Sigmoid colon (tissue), 7 donors: Measurements from ENCODE around the gene SRXN1. TPM values are rescaled to one million over a fixed set of nuclear protein-coding genes. Genes with fewer than 3 reads are reported as not detected.

Source experiments
- DNase-seq: peaks from one replicate; pipeline ENCODE4 v3.0.0-alpha.2; 2019
- H3K27ac ChIP-seq, 4 donors: fragments of 200-600 bp; sonication (generic); one replicate each; pipeline ENCODE4 v1.5.1; 2016 to 2019; ENCODE audit warnings: mild to moderate bottlenecking in 1 of 4
- H3K27me3 ChIP-seq, 3 donors: fragments of 200-600 bp; sonication (generic); one replicate each; pipeline ENCODE4 v1.5.1; 2019; ENCODE audit warnings: mild to moderate bottlenecking in 1 of 3
- H3K36me3 ChIP-seq, 4 donors: fragments of 200-600 bp; sonication (generic); one replicate each; pipeline ENCODE4 v1.5.1; 2016 to 2019
- H3K4me1 ChIP-seq, 4 donors: fragments of 200-600 bp; sonication (generic); one replicate each; pipeline ENCODE4 v1.5.1; 2017 to 2019
- H3K4me3 ChIP-seq, 4 donors: fragments of 200-600 bp; sonication (generic); one replicate each; pipeline ENCODE4 v1.5.1; 2017 to 2019; ENCODE audit warnings: mild to moderate bottlenecking in 2 of 4, moderate library complexity in 1 of 4
- H3K9me3 ChIP-seq, 4 donors: fragments of 200-600 bp in 3 of 4; sonication (generic) in 3 of 4; one replicate each; pipeline versions ENCODE4 v1.5.1 to v1.6.1; 2013 to 2019
- CTCF ChIP-seq, 4 experiments: fragments of 450-650 bp in 3 of 4; fragments of 200-600 bp in 1 of 4; IDR thresholded peaks; one replicate each; pipeline ENCODE4 v1.5.1; 2016 to 2019; ENCODE audit warnings: antibody characterized with exemption in 4 of 4, mild to moderate bottlenecking in 3 of 4, moderate library complexity in 2 of 4
- EP300 ChIP-seq, 4 donors: sonication (generic); formaldehyde crosslinking; IDR thresholded peaks; one replicate each; pipeline ENCODE4 v1.6.1; 2017; ENCODE audit warnings: antibody characterized with exemption in 4 of 4
- POLR2A ChIP-seq, 2 donors: fragments of 450-650 bp; IDR thresholded peaks; one replicate each; pipeline ENCODE4 v1.6.1; 2016; ENCODE audit warnings: antibody characterized with exemption in 2 of 2, mild to moderate bottlenecking in 2 of 2, moderate library complexity in 2 of 2
- POLR2AphosphoS5 ChIP-seq, 4 donors: sonication (generic); formaldehyde crosslinking; IDR thresholded peaks; one replicate each; pipeline ENCODE4 v1.6.1; 2017; ENCODE audit warnings: antibody characterized with exemption in 4 of 4
- WGBS, 2 donors: extraction: QIAGEN DNeasy Blood & Tissue Kit; methylation state at CpG; one replicate each; pipeline ENCODE4 v1.1.7; 2013; 5-methylcytosine and 5-hydroxymethylcytosine counted together
- intact Hi-C: fragments of 100-400 bp; cut with DNase I; formaldehyde crosslinking; loops from one replicate; pipeline ENCODE4 v1.15.1; 2023
- polyA plus RNA-seq, 3 donors: library from polyadenylated mRNA; stranded (reverse); fragments of 200-250 nt; gene quantifications; one replicate each; pipeline ENCODE4 v1.2.3, GENCODE V29; 2013
- total RNA-seq, 4 donors: library from RNA; depleted of rRNA; stranded (reverse); fragments of >200 nt; gene quantifications; one replicate each; pipeline ENCODE4 v1.1.0, GENCODE V29; 2016
- donor health status: healthy with polysubstance abuse.
- donor health status: Bipolar disorder and iron deficiency.
- donor health status: healthy.

Gene SRXN1
- total RNA-seq (10 to 100 TPM; 16.8 to 32.4 (median 27.1) TPM), polyA plus RNA-seq (10 to 100 TPM; 21.0 to 35.6 (median 27.5) TPM)

GRCh38 chr20:653110-653589 is at the start of gene SRXN1:
TSS of gene SRXN1 (minus strand) at chr20:653200. CDS start at chr20:653185, 15 bp downstream.
- TF ChIP-seq CTCF (IDR thresholded peaks at IDR 0.05) = peak in 1 of 4 experiments; percentile 30
- TF ChIP-seq POLR2AphosphoS5 (IDR thresholded peaks at IDR 0.05) = peak in 3 of 4 donors; percentile 28 to 78 (median 72)
- no peak for TF ChIP-seq EP300 (IDR thresholded peaks at IDR 0.05)
- TF ChIP-seq POLR2A (IDR thresholded peaks at IDR 0.05) = no peak
- intact Hi-C loops = loop anchor here (2.0 to 5.0 kb wide), 3 partner anchors 111 to 301 kb away; partner anchors contain the start of gene CSNK2A1
- Histone ChIP-seq H3K9me3 (no peaks in the 10 kb centered on the region), H3K27me3 (no peaks in the 10 kb centered on the region), H3K4me1 (peaks cover 0 to 22% (median 19%) of the 10 kb centered on the region in 4 donors), H3K27ac (peak within 1 kb of the TSS; percentile 84 to 90 (median 87)), H3K4me3 (peak within 1 kb of the TSS; percentile 68 to 86 (median 76)), H3K36me3 (peaks cover 5 to 26% (median 16%) of the 10 kb centered on the region in 4 donors)
- DNase-seq = peak; percentile 94
- WGBS, 2 donors = 1% methylated on average over 74 of the region's 74 CpGs

- Histone ChIP-seq H3K4me1 (no peaks in the 10 kb centered on the region), H3K27me3 (peaks cover 3 to 50% (median 9%) of the 10 kb centered on the region in 3 donors), H3K27ac (no peak overlapping the region), H3K9me3 (no peaks in the 10 kb centered on the region), H3K4me3 (no peak overlapping the region), H3K36me3 (no peaks in the 10 kb centered on the region)
- intact Hi-C loops = no loop called here
- no peak for TF ChIP-seq EP300 (IDR thresholded peaks at IDR 0.05)
- no peak for TF ChIP-seq POLR2AphosphoS5 (IDR thresholded peaks at IDR 0.05)
- TF ChIP-seq CTCF (IDR thresholded peaks at IDR 0.05) = no peak
- no peak for TF ChIP-seq POLR2A (IDR thresholded peaks at IDR 0.05)
- 52 to 69% methylated on average over 6 of the region's 6 CpGs for WGBS, 2 donors
- DNase-seq = peak; percentile 56
These were observed 48.6 kb upstream of the SRXN1 start for GRCh38 chr20:701401-702129.

GRCh38 chr20:699811-700338 is 46.9 kb upstream of the SRXN1 start:
- WGBS, 2 donors = 65 to 66% methylated on average over 10 of the region's 10 CpGs
- peaks cover 3 to 41% (median 5%) of the 10 kb centered on the region in 3 donors for H3K27me3 ChIP-seq
- H3K36me3 ChIP-seq = no peaks in the 10 kb centered on the region
- no peak for DNase-seq
- no peak overlapping the region for H3K27ac ChIP-seq
- H3K4me3 ChIP-seq = no peak overlapping the region
- no peaks in the 10 kb centered on the region for H3K4me1 ChIP-seq
- no peaks in the 10 kb centered on the region for H3K9me3 ChIP-seq
- TF ChIP-seq EP300 (IDR thresholded peaks at IDR 0.05) = no peak
- TF ChIP-seq POLR2AphosphoS5 (IDR thresholded peaks at IDR 0.05) = no peak
- TF ChIP-seq CTCF (IDR thresholded peaks at IDR 0.05) = no peak
- TF ChIP-seq POLR2A (IDR thresholded peaks at IDR 0.05) = no peak
- intact Hi-C loops = no loop called here

- Histone ChIP-seq H3K4me1 (no peaks in the 10 kb centered on the region), H3K36me3 (no peaks in the 10 kb centered on the region), H3K27ac (no peak overlapping the region), H3K4me3 (no peak overlapping the region), H3K9me3 (no peaks in the 10 kb centered on the region), H3K27me3 (peaks cover 3 to 37% (median 5%) of the 10 kb centered on the region in 3 donors)
- no peak for DNase-seq
- TF ChIP-seq CTCF (IDR thresholded peaks at IDR 0.05) (no peak), POLR2A (IDR thresholded peaks at IDR 0.05) (no peak), EP300 (IDR thresholded peaks at IDR 0.05) (no peak), POLR2AphosphoS5 (IDR thresholded peaks at IDR 0.05) (no peak)
- intact Hi-C loops = no loop called here
- 45 to 57% methylated on average over 6 of the region's 6 CpGs for WGBS, 2 donors
These were observed 46.3 kb upstream of the SRXN1 start for GRCh38 chr20:699342-699741.
